Mesodermal cell (in vitro differentiated cells): ENCODE data around the gene OXTR.

ENCODE experiments used
- H3K27ac ChIP-seq: 2 replicates; pipeline ENCODE4 v1.7.0; 2013; ENCODE audit warnings: mild to moderate bottlenecking, low read depth, low read length, moderate library complexity; ENCODE audit not compliant: severe bottlenecking
- H3K36me3 ChIP-seq: 2 replicates; pipeline ENCODE4 v1.7.1; 2013; ENCODE audit warnings: mild to moderate bottlenecking, low read length, moderate library complexity; ENCODE audit not compliant: control insufficient read depth, insufficient read depth
- H3K4me1 ChIP-seq: one replicate; pipeline ENCODE4 v1.7.1; 2013; ENCODE audit warnings: mild to moderate bottlenecking, low read length; ENCODE audit not compliant: insufficient read depth, control insufficient read depth, poor library complexity, severe bottlenecking
- H3K4me3 ChIP-seq: 2 replicates; pipeline ENCODE4 v1.7.0; 2013; ENCODE audit warnings: low read length, control low read depth, mild to moderate bottlenecking; ENCODE audit not compliant: insufficient read depth, poor library complexity, severe bottlenecking; ENCODE audit errors: extremely low read depth
- H3K9me3 ChIP-seq: 2 replicates; pipeline ENCODE4 v1.7.1; 2013; ENCODE audit warnings: mild to moderate bottlenecking, low read length, moderate library complexity; ENCODE audit not compliant: control insufficient read depth
- WGBS, 2 experiments: methylation state at CpG; one replicate each; pipeline ENCODE4 v1.1.5; 2013; ENCODE audit warnings: missing lambda C conversion rate in 2 of 2; ENCODE audit not compliant: insufficient coverage in 2 of 2; 5-methylcytosine and 5-hydroxymethylcytosine counted together

The OXTR gene

DNA sequence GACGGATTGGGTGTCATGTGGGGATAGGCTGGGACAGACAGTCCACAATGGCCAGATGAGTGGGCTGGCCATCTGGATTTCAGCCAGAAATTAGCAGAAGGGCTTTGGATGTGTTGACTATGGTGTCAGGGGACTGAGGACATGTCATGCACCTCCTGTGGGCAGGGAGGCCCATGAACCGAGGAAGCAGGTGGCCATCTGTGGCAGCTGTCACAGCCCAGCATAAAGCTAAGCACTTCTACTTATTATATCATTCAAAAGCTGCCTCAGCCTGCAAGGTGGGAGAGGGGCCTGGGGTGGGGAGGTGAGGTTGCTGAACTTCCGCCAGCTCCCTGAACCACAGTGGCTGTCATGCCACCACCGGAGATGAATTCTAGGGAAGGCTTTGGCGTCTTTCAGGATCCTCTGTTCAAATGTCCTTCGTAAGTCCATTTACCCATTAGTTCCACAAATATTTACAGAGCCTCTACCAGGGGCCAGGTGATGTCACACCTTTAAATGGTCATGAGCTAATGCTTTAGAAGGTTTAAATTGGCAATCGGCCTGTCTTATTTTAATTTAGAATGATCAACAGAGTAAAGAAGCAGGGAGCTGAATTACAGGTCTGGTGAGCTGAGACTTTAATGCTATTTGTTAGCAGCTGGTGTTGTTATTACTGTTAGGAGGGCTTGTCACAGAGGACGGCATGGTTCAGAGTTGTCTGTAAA is 59.5 kb downstream of the OXTR start:
- H3K4me3 ChIP-seq = no peak overlapping the region
- no peaks in the 10 kb centered on the region for H3K36me3 ChIP-seq
- H3K27ac ChIP-seq = no peak overlapping the region
- no peaks in the 10 kb centered on the region for H3K4me1 ChIP-seq
- peaks cover 11% of the 10 kb centered on the region for H3K9me3 ChIP-seq
- WGBS, 2 experiments = 72 to 79% methylated on average over 3 to 4 of the region's 8 CpGs

- 69 to 70% methylated on average over 4 of the region's 5 CpGs for WGBS, 2 experiments
- H3K27ac ChIP-seq = no peak overlapping the region
- H3K36me3 ChIP-seq = no peaks in the 10 kb centered on the region
- H3K9me3 ChIP-seq = peaks cover 11% of the 10 kb centered on the region
- no peaks in the 10 kb centered on the region for H3K4me1 ChIP-seq
- H3K4me3 ChIP-seq = no peak overlapping the region
Measured at GRCh38 chr3:8709287-8709686, 60.1 kb downstream of the OXTR start.

DNA sequence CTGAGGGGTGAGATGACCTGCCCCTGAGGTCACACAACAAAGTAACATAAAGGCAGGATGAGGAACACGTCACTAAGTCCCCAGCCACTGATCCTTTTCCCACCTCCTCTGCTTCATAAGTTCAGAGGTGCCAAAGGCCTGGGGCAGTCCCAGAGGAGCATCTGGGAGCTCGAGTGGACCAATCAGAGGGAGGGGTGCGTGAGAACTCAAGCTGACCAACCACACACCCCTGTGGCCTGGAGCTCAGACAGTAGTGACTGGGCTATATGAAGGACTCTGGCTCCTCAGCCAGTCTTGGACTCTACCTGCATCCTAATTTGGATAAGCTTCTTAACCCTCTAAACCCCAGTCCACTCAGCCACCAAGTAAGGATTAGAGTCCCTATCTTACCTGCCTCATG is 63.8 kb downstream of the OXTR start:
- H3K4me3 ChIP-seq = no peak overlapping the region
- peaks cover 11% of the 10 kb centered on the region for H3K9me3 ChIP-seq
- 63 to 67% methylated on average over 1 to 2 of the region's 3 CpGs for WGBS, 2 experiments
- H3K4me1 ChIP-seq = no peaks in the 10 kb centered on the region
- no peak overlapping the region for H3K27ac ChIP-seq
- no peaks in the 10 kb centered on the region for H3K36me3 ChIP-seq

- Histone ChIP-seq H3K4me3 (no peak overlapping the region), H3K9me3 (peaks cover 11% of the 10 kb centered on the region), H3K27ac (no peak overlapping the region), H3K4me1 (no peaks in the 10 kb centered on the region), H3K36me3 (no peaks in the 10 kb centered on the region)
- 0 to 10% methylated on average over 1 to 2 of the region's 3 CpGs for WGBS, 2 experiments
Measured at GRCh38 chr3:8702560-8702959, 66.9 kb downstream of the OXTR start.
